HT-29 (cell line): ENCODE data around the gene SUN1. TPM values are rescaled to one million over a fixed set of nuclear protein-coding genes. Genes with fewer than 3 reads are reported as not detected.
"Not testable (repeated sequence)": the region's sequence is repeated elsewhere in the genome, so short reads cannot be mapped to it uniquely, and the experiment has no call there.

ENCODE experiments used
- DNase-seq: peaks from one replicate; pipeline ENCODE4 v3.0.0-alpha.2; 2015; ENCODE audit warnings: low spot score
- total RNA-seq: library from RNA; depleted of rRNA; stranded (reverse); fragments of >200 nt; shearing (Covaris generic); gene quantifications from 2 replicates; pipeline ENCODE4 v1.2.3, GENCODE V29; 2014

The SUN1 gene
- total RNA-seq, 1 experiment from 2014 or later, result 200 TPM

- DNase-seq, result no peak
Measured at GRCh38 chr7:906776-907157, 74.5 kb downstream of the SUN1 start.

- no peak for DNase-seq
Measured at GRCh38 chr7:907158-907980, 75.1 kb downstream of the SUN1 start.

GRCh38 chr7:908159-908581 is 75.9 kb downstream of the SUN1 start:
- DNase-seq, result no peak

- not testable (repeated sequence) for DNase-seq
Measured at GRCh38 chr7:908591-909357, 76.5 kb downstream of the SUN1 start.

GRCh38 chr7:909358-910329 is 77.4 kb downstream of the SUN1 start:
- DNase-seq, result no peak

- no peak for DNase-seq
Measured at GRCh38 chr7:910441-910861, 78.2 kb downstream of the SUN1 start.

- no peak for DNase-seq
Measured at GRCh38 chr7:910931-911431, 78.7 kb downstream of the SUN1 start.

GRCh38 chr7:911791-912480 is 79.7 kb downstream of the SUN1 start:
- no peak for DNase-seq

- peak; percentile 98 for DNase-seq
Measured at GRCh38 chr7:913736-914520, 81.7 kb downstream of the SUN1 start.

GRCh38 chr7:914521-915194 is 82.4 kb downstream of the SUN1 start:
- DNase-seq, result peak; percentile 67

GRCh38 chr7:915291-916218 is 83.3 kb downstream of the SUN1 start:
- DNase-seq, result peak; percentile 69

GRCh38 chr7:916291-916941 is 84.1 kb downstream of the SUN1 start:
- peak; percentile 90 for DNase-seq

- peak; percentile 37 for DNase-seq
Measured at GRCh38 chr7:917255-918117, 85.2 kb downstream of the SUN1 start.

GRCh38 chr7:918118-918425 is 85.8 kb downstream of the SUN1 start:
- DNase-seq, result no peak

GRCh38 chr7:918441-919113 is 86.3 kb downstream of the SUN1 start:
- no peak for DNase-seq

GRCh38 chr7:919114-919442 is 86.8 kb downstream of the SUN1 start:
- no peak for DNase-seq
